Stimulated activated CD8-positive, alpha-beta memory T cell treated with anti-CD3 and anti-CD28 coated beads, Interleukin-4, amount 100 ng/mL, for 48 hours (primary cell): ENCODE results near the gene FANCE.
"Not testable (repeated sequence)": the region's sequence is repeated elsewhere in the genome, so short reads cannot be mapped to it uniquely, and the experiment has no call there.

Experiments used
- DNase-seq: peaks from one replicate; pipeline ENCODE4 v3.0.0-alpha.2; 2020

The FANCE gene

DNA sequence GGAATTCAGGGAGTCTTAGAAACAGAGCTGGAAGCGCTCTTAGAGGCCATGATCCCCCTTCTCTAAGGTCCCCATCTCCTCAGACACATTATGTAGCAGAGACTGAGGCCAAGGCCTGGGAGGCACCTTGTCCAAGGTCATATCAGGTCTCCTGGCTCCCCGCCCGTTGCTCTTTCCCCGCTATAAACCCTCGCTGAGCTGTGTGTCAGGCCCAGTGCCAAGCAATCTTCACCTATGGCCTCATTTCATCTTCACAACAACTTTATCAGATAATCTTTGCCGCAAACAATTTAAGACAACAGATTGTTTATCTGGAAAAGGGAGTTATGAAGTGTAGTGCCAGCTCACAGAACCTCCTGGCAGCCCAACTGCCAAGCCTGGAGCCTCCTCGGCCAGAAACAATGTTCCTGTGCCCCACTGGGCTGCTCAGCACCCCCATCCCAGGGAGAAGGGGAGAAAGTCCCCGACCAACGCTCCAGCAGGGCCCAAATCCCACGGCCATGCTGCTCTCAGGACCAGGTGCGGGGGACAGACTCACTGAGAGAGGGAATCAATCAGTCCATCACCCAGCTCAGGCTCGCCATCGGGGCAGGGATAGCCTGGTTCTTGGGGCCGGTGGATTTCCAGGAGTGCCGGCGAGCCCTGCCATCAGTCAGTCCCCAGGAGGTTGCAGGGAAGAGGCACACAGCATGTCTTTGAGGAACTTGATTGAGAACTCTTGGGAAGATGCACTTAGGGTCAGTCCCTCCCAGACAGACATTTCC, 16.9 kb upstream of the FANCE start:
- DNase-seq: no peak

DNA sequence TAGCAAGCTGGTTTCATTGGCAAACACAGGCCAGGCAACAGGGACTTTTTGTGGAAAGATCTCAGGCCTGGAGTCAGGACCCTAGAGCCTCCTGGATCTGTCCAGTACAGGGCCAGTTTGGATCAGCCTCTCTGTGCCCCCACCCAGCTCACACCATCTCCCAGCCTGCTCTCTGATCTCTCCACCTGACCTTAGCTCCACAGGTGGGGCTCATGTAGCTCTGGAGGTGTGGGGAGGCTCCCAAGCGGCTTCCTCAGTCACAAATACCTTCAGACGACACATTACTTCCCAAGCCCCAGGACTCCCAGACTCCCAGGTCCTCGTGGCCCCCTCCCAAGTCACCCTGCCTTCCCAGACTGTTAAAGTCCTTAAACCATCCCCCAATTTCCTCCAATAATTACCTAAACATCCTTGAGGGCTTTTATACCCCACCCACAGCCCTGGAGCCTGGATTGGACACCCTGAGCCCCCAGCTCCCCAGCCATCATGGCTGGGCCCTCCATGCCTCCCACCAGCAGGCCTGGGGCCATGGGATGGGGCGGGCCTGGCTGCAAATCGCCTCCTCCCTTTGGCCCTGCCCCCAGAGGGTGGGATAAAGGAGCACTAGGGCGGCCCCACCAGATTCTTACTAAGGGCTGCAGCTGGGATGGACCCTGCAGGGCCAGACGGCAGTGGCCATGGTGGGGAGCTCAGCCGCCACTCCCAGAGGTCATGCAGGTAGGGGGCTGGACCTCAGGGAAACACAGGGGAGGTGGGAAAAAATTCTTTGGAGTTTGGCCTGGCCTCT, 15.9 kb upstream of the FANCE start:
- DNase-seq: no peak

DNA sequence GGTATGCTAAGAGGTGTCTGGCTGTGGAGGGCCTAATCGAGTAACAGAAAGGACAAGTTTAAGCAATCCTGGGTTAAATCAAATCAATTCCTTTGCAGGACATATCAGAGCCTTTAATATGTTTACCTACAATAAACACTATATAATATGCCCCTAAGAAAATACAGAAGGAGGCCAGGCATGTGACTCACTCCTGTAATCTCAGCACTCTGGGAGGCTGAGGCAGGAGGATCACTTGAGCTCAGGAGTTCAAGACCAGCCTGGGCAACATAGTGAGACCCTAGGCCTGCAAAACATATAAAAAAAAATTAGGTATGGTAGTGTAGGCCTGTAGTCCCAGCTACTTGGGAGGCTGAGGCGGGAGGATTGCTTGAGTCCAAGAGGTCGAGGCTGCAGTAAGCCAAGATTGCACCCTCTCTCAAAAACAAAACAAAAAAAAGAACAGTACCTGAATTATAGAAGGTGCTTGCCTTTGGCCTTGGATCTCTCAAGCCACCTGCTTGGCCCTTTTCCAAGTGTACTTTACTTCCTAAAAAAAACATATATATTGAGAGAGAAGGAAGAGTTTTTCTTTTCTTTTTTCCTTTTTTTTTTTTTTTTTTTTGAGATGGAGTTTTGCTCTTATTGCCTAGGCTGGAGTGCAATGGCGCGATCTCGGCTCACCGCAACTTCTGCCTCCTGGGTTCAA, 13.6 kb upstream of the FANCE start:
- DNase-seq: not testable (repeated sequence)

DNA sequence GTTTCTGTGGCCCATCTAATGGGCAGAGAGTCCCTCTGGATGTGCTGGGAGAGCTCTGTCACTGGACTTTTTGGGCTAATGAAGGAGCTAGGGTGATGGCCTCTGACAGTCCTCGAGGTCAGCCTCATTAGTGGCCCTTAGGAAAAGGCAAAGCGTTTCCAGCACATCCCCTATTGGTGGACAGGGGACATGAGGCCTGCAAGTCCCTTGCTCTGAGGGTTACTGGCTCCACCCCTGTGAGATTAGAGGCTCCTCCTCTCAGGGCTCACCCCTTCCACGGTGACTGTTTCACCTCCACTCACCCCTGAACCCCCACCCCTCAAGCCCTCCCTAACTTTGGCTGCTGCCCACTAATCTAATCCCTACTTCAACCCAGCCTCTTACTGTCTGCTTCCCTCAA, 12.8 kb upstream of the FANCE start:
- DNase-seq: no peak

DNA sequence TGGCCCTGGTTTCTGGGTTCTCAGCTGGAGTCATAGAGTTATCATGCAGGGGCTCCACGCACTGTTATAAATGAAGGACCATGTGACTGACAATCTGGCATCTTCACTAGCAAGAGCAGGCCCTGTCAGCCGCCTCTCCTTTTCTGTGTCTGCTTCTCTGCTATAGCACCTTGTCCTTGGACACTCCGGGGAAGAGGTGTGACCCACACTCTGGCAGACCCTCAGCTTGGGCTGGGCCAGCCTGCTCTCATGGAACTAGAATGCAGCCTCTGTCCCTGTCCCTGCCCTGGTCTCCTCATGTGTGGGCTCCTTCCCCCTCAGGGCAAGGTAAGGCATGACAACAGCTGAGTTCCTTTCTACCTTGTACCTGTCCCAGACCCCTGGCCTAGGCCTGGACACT, 10.9 kb upstream of the FANCE start:
- DNase-seq: no peak

DNA sequence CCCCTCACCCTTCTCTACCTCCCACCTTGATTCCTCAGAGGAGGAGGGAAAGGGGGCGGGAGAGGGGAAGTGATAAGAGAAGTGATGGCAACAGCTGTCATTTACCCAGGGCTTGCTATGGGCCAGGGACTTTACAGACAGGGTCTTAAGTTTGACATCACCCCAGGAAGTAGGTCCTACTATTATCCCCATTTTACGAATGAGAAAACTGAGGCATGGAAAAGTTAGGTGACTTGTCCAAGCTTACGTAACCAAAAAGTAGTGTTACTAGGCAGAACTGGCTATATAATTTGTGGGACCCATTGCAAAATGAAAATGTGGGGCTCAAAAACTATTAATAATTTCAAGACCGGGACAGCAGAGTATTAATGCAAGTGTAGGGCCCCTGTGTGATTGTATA, 10.5 kb upstream of the FANCE start:
- DNase-seq: no peak

DNA sequence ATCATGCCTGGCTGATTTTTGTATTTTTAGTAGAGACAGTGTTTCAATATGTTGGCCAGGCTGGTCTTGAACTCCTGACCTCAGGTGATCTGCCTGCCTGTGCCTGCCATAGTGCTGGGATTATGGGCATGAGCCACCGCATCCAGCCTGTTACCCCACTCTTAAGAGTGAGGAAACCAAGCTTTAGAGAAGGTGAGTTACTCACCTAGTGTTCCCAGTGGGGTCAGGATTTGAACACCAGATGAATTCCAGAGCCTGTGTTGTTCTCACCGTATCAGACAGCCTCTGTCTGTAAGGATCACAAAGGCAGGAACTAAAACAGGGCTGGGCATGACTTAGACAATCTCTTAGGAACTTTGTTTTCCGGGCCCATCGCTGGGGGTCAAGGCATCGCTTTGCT, 9.4 kb upstream of the FANCE start:
- no peak for DNase-seq

DNA sequence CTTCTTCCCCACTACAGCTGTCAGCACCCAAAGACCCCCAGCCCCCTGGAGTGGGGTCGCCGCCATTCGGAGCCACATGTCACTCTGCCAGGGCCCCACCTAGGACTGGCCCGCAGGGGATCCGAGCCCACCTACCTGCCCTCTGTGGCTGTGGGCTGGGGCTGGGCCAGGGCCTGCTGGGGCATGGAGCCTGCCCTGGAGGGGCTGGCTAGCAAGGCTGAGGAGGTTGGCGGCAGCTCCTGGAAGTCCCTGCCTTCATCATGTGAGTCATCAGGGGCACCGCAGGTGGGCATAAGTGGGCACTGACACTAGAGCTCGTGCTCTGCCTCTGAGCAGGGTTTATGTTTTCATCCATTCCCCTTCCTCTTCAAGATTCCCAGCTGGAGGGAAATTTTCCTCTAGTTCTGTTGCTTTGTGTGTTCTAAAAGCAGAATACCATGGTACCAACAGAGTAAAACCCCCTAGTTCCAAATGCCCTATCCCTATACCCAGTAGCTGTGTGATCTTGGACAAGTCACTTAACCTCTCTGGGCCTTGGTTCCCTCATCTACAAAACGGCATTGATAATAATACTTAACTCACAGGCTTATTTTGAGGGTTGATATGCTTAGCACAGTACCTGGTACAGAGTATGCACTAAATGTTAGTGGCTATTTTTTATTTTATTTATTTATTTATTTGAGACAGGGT, 8.7 kb upstream of the FANCE start:
- DNase-seq: no peak

DNA sequence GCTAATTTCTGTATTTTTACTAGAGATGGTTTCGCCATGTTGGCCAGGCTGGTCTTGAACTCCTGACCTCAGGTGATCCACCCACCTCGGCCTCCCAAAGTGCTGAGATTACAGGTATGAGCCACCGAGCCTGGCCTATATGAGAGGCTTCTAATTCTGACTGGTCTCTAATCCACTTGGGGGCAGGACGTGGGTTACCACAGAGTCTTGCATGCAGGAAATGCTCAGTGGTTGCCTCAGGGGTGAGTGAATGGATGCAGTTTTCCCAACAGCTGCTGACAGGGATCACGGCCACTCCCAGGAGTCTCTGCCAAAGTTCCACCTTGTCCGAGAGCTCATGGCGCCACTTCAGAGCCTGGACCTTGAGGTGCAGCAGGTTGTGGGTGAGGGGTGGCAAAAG, 6.4 kb upstream of the FANCE start:
- no peak for DNase-seq

DNA sequence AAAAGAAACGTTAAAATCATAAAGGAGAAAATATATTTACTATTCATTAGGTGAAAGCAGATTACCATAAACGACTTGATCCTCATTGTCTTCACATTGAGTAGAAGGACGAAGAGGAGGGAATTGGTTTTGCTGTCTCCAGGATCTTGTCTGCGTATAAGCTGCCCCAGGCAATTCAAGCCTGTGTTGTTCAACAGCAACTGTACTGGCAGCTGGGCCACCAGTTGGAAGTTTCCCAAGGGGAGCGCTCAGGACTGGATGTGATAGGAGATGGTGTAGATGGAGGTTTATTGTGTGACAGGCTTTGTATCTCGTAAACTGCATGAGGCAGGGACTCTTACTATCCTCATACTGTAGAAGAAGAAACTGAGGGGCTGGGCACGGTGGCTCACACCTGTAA, 3.9 kb upstream of the FANCE start:
- DNase-seq: no peak

DNA sequence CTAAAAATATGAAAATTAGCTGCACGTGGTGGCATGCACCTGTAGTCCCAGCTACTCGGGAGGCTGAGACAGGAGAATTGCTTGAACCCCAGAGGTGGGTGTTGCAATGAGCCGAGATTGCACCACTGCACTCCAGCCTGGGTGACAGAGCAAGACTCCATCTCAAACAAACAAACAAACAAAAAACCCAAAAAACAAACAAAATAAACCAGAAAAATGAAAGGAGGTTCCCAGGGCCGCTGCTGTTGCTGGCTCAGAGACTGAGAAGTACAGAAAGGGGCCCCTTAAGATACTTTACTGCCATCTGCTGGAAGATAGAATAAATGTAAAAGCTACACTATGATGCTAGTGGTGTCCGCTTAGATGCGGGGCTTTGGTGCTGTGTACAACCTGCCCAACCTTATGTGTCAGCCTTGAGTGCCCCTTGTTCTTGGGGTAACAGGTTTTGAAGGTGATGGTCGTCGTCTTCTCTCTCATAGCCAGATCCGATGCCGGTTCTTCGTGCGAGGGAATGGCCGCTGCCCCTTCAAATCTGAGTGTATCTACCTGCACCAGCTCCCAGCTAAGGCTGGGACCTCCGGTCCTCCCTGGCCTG, 2.8 kb upstream of the FANCE start:
- DNase-seq: peak; percentile 47

DNA sequence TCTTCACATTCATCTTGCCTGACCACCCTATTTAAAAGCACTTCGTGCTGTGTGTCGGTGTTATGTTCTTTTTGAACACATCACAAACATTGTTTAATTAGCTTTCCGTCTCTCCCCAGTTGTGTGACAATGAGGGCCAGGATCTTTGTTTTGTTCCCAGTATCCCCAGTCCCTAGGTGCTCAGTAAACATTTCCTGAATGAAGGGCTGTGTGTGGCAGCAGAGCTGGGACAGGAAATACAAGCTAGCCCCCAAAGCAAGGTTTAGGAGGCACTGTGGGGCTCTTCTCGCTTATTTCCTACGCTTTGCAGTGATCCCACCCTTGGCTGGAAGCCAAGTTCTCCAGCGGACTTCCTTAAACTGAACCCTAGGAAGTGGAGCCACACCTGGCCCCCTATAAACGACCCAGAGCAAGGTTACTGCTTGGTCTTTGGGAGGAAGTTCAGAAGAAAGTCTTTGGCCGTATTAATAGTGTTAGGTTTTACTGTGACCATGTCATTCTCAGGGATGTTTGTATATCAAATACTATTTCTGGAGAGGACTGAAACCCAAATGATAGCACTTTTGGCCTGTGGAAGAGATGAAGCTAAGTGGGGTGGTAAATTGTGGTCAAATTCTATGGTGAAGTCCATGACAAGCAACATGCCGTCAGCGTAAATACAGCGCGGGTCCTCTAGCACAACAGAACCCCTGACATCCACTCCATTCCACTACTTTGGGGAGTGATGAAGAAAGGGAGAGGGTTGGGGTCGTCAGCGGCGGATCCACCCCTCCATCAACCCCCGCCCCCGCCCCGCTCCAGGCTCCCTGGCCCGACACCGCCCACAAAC, 570 bp upstream of the FANCE start:
- DNase-seq: no peak

DNA sequence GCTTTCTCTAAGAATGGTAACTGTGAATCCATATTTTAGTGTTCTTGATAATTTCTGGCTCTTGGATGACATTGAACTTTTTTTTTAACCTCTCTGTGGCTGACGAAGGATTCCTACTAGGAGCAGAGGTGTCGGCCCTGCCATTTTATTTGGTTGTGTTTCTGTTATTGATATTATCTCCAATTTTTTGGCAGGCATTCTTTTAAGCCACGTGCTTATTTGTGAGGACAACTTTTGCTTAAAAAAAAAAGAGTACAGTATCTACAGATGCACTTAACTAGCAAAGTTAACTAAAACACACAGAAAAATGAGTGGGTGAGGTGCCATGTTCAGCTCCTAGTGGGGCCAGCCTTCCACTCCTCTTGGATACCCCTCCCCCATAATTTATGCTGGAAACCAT, 1.1 kb downstream of the FANCE start:
- no peak for DNase-seq

DNA sequence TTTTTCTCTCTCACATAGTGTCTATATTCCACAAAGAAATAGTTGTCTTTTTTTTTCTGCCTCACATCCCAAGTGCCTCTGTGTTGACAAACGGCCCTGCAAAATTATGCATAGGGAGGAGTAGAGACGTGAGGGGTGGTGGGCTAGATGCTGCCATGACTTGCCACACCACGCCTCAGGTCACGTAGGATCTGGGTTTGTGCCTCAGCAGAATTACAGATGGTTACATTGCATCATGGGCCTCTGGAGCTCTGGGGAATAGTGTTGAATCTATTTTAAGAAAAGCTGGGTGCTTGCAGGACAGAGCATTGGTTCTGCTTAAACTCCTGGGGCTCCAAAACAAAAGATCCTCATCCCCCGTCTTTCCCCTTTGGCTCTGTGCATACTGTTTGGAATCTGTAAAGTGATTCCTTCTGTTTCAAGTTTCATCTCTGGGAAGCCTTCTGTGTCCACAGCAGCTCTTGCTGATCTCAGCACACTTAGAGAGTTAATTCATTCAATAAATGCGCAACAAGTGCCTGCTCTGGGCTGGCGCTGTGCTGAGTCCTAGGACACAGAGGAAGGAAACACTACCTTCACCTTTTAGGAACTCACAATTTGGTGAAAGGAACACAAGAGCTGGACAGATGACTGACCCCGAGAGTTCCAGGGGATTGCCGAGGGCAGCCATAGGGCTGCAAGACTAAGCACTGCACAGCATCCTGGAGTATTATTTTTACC, 2.4 kb downstream of the FANCE start:
- no peak for DNase-seq

DNA sequence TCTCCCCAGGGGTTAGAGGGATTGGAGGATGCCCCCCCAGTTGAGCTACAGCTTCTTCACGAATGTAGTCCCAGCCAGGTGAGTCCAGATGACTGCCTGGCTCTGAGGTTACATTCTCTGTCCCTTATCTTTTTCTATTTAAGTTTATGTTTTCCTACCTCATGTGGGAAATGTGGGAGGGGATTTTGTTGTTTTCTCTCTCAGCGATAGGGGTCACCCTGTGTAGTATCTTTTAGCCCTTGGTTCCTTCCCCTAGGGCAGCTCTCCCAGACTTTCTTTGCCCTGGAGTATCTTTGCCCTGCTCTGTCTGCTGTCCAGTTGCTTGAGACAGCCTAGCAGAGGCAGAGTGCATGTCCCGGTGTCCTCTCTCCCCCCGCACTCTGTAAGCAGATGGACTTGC, 5.8 kb downstream of the FANCE start:
- no peak for DNase-seq

DNA sequence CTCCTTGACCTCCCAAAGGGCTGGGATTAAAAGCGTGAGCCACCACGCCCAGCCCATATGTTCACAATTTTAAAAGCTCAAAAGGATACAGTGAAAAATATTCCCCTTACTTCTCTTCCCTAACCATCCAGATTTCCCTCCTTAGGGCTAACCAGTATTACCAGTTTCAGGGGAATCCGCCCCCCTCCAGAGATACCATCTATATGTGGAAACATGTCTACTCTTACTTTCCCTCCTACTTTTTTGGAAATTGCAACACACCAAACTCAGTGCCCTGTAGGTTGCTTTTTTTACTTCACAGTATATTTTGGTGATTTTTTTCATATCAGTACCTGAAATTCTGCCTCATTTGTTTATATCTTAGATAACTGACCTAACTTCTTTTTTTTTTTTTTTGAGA, 9.1 kb downstream of the FANCE start:
- DNase-seq: no peak

DNA sequence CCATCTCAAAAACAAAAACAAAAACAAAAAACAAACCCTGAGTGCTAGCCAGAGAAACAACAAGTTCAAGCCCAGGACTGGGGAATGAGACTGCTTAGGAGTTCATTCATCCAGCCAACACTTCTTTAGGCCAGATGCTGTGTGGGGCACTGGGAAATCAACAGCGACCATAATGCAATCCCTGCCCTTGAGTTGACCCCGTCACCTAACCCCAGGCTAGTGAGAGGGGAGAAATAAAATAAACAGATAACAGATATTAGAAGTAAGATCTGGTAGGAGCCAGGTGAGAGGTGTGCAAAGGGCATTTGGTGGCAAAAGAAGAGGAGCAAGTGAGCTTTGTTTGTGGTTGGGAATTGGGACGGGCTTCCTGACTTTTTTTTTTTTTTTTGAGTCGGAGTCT, 11.2 kb downstream of the FANCE start:
- no peak for DNase-seq

DNA sequence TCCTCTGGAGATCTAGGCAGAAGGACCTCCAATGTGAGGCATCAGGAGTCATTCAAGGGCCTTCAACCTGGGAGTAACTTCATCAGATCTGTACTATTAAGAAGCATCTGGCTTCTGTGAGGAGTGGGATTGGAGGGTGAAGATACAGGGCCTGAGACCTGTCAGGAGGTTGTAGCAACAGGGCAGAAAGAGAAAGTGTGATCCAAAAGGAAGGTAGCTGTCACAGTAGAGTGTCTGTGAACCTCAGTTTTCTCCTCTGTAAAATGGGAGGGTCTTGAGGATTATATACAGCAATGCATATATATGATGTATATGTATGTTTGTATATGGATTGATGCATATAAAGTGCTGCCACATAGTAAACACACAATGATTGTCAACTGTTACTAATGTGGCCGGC, 13.5 kb downstream of the FANCE start:
- DNase-seq: no peak

DNA sequence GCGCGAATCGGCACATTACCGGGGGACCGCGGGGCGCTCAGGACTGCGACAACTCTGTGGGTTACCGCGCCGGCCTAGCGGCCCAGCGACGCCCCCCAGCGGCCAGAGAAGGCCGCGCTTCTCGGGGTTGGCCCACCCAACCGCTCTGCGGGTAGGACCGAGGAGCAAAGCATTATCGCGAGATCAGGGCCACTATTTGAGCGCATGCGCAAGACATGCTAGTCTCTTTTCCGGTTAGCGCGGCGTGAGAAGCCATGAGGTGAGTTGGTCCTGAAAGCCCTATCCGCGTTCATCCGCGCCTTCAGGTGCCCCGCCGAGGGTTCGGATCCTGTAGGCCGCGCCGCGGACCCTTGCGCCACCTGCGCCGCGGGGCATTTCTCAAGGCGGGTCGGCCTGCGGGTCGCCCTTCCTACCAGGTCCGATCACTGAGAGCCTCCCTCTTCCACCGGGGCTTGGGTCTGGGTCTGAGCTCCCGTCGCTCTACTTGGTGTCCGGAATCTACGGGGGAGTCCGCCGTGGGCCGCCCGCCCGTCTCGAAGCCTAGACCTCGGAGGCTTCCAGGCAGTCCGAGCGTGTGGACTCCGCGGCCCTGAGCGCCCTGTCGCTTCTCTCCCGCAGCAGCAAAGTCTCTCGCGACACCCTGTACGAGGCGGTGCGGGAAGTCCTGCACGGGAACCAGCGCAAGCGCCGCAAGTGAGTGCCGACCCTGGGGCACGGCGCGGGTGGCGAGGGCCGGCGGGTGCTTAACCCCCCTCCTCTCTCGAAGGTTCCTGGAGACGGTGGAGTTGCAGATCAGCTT, 16.2 kb downstream of the FANCE start, which contains the start of gene RPL10A:
Gene RPL10A, plus strand, starts transcription at position 221 of the 799 bp plus-strand sequence. Its CDS starts 34 bp downstream, at position 255.
- DNase-seq: peak; percentile 96
